ENCODE results near the gene TNFRSF14. TPM values are rescaled to one million over a fixed set of nuclear protein-coding genes. Genes with fewer than 3 reads are reported as not detected.

Gene TNFRSF14
- total RNA-seq, 1 experiment from 2014 or later, result 25.5 TPM

GRCh38 chr1:2554621-2555387, 1.4 kb upstream of the TNFRSF14 start:
- Histone ChIP-seq H3K27ac (ENCODE audit: low read length) (no peak overlapping the region), H3K27me3 (ENCODE audit: low read length) (no peaks in the 10 kb centered on the region), H3K79me2 (ENCODE audit: low read length) (no peaks in the 10 kb centered on the region), H3K9me2 (replicated peaks; ENCODE audit: low read length) (no peaks in the 10 kb centered on the region), H3K36me3 (ENCODE audit: low read depth, low read length) (no peaks in the 10 kb centered on the region), H3K9ac (ENCODE audit: low read length) (no peak overlapping the region), H3K4me2 (ENCODE audit: low read length) (no peak overlapping the region), H2AFZ (ENCODE audit: low read length) (no peak overlapping the region), H3K4me1 (ENCODE audit: insufficient read depth, low read length) (peaks cover 15% of the 10 kb centered on the region), H3F3A (ENCODE audit: low read length, unreplicated experiment) (no peaks in the 10 kb centered on the region), H3K4me3 (ENCODE audit: low read length) (no peak overlapping the region), H4K20me1 (ENCODE audit: low read length) (no peaks in the 10 kb centered on the region), H3K9me3 (ENCODE audit: low read length) (no peaks in the 10 kb centered on the region)
- BruUV-seq (replicated peaks), result no TSS peak
- intact Hi-C loops (cut with micrococcal nuclease), result no loop called here
- TF ChIP-seq EZH2phosphoT487 (IDR thresholded peaks at IDR 0.05; ENCODE audit: borderline replicate concordance, low read length), result no peak
- TF ChIP-seq CTCF (conservative IDR thresholded peaks at IDR 0.05; ENCODE audit: low read depth, low read length), result peak; percentile 74
- ChIA-PET POLR2A (ENCODE audit: unreplicated experiment) (no interaction called here), CTCF (no interaction called here)
- DNase-seq (peak; percentile 34), ATAC-seq (no peak)

- Histone ChIP-seq H3F3A (ENCODE audit: low read length, unreplicated experiment) (no peaks in the 10 kb centered on the region), H3K9me2 (replicated peaks; ENCODE audit: low read length) (no peaks in the 10 kb centered on the region), H4K20me1 (ENCODE audit: low read length) (no peaks in the 10 kb centered on the region), H3K27me3 (ENCODE audit: low read length) (no peaks in the 10 kb centered on the region), H3K36me3 (ENCODE audit: low read depth, low read length) (no peaks in the 10 kb centered on the region), H3K9me3 (ENCODE audit: low read length) (no peaks in the 10 kb centered on the region), H2AFZ (ENCODE audit: low read length) (peak overlapping the region; percentile 84), H3K27ac (ENCODE audit: low read length) (no peak overlapping the region), H3K4me1 (ENCODE audit: insufficient read depth, low read length) (peaks cover 15% of the 10 kb centered on the region), H3K4me3 (ENCODE audit: low read length) (peak overlapping the region; percentile 83), H3K9ac (ENCODE audit: low read length) (peak overlapping the region; percentile 63), H3K79me2 (ENCODE audit: low read length) (no peaks in the 10 kb centered on the region), H3K4me2 (ENCODE audit: low read length) (peak overlapping the region; percentile 97)
- ATAC-seq (peak; percentile 9), DNase-seq (peak; percentile 23)
- BruUV-seq (replicated peaks), result no TSS peak
- POLR2A ChIA-PET (ENCODE audit: unreplicated experiment), result interaction anchor here (0.5 to 0.6 kb wide), 2 partner anchors 30 kb away, joined by 11 to 28 read pairs; partner anchors contain the start of gene PANK4
- no peak for TF ChIP-seq CTCF (conservative IDR thresholded peaks at IDR 0.05; ENCODE audit: low read depth, low read length)
- no peak for TF ChIP-seq EZH2 (IDR thresholded peaks at IDR 0.05; ENCODE audit: low read length, unreplicated experiment)
- no peak for TF ChIP-seq EZH2phosphoT487 (IDR thresholded peaks at IDR 0.05; ENCODE audit: borderline replicate concordance, low read length)
- CTCF ChIA-PET, result interaction anchor here (0.6 to 1.1 kb wide), 2 partner anchors 96 to 361 kb away, joined by 3 to 5 read pairs; partner anchors contain the start of gene FAAP20
- intact Hi-C loops (cut with micrococcal nuclease), result no loop called here
Observed at GRCh38 chr1:2555634-2556276, 416 bp upstream of the TNFRSF14 start.

Data from PC-3 (cell line).